NCI-H69 (cell line): Measurements from ENCODE around the gene ALDH9A1.

Experiments
- DNase-seq: peaks from one replicate; lab custom pipeline; 2025; lab: John Stamatoyannopoulos, UW

The ALDH9A1 gene

GRCh38 chr1:165623624-165624023, 74.7 kb downstream of the ALDH9A1 start:
- no peak for DNase-seq

GRCh38 chr1:165619647-165620151, 78.7 kb downstream of the ALDH9A1 start:
- no peak for DNase-seq

DNA sequence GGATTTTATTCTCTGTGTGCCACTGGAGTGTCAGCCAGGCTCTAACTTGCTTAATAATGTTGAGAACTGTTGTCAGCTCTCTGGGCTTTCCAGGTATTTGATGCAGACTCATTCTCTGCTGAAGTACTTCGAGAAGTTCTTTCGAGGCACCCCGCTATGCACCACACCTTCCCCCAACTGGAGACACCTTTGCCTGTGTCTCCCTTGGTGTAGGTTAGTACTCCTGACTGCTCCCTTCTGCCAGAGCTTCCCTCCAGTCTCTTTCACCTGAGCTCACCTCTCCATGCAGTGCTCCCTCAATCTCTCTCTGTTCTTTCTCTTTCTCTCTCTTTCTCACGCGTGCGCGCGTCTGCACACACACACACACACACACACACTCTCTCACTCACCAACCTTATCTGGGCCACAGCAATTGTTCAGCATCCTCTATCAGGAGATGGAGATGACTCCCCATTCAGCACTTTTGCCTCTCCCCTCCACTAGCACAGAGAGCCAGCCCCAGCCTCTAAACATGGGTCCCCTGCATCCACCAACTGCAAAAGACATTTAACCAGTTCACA, 81.3 kb downstream of the ALDH9A1 start:
- no peak for DNase-seq

DNA sequence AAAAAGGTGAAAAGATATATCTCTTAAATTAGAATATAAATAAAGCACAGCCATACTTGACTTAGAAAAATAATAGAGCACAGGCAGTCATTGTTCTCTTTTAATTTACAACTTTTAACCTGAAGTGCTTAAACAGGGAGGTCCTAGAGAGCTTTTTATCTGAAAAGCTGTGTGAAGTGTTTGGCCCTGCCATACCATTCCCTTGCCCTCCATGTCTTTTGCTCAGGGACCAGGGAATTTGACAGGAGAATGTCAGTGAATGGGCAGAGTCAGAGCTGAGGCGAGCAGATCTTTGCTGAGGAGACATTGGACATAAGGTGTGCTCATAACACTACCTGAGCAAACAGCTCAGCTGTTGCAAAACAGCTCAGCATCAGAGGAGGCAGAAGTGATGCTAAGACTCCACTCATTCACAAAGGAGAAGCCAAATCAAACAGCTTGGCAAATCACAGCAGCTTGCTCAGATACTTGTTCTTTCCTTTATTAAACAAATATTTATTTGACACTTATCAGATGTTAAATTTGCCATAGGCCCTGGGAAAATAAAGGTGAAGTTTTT, 82.2 kb downstream of the ALDH9A1 start:
- peak; percentile 22 for DNase-seq
